H9 (cell line): ENCODE measurements around the gene CBX1. TPM values are rescaled to one million over a fixed set of nuclear protein-coding genes. Genes with fewer than 3 reads are reported as not detected.

Source experiments
- DNase-seq: peaks from one replicate; pipeline ENCODE4 v3.0.0-alpha.2; 2017
- H2AFZ ChIP-seq: one replicate; pipeline ENCODE4 v1.6.1; 2013; ENCODE audit warnings: mild to moderate bottlenecking, low read length, control low read depth, moderate library complexity
- H2AK5ac ChIP-seq: 2 replicates; pipeline ENCODE4 v1.6.1; 2013; ENCODE audit warnings: low read length, control low read depth, mixed read lengths; ENCODE audit not compliant: insufficient read length
- H2BK120ac ChIP-seq: one replicate; pipeline ENCODE4 v1.6.1; 2013; ENCODE audit warnings: low read depth, mild to moderate bottlenecking, low read length, control low read depth, inconsistent platforms; ENCODE audit not compliant: poor library complexity, severe bottlenecking
- H2BK12ac ChIP-seq: 2 replicates; pipeline ENCODE4 v1.6.1; 2013; ENCODE audit warnings: low read length, control low read depth, mixed read lengths, low read depth; ENCODE audit not compliant: insufficient read length
- H2BK15ac ChIP-seq: 2 replicates; pipeline ENCODE4 v1.6.1; 2013; ENCODE audit warnings: low read depth, low read length, control low read depth
- H2BK20ac ChIP-seq: one replicate; pipeline ENCODE4 v1.6.1; 2013; ENCODE audit warnings: low read depth, mild to moderate bottlenecking, low read length, control low read depth, inconsistent platforms; ENCODE audit not compliant: poor library complexity, severe bottlenecking
- H2BK5ac ChIP-seq: 2 replicates; pipeline ENCODE4 v1.6.1; 2013; ENCODE audit warnings: low read length, control low read depth, mixed read lengths; ENCODE audit not compliant: insufficient read length
- H3K14ac ChIP-seq: 2 replicates; pipeline ENCODE4 v1.6.1; 2013; ENCODE audit warnings: low read length, control low read depth; ENCODE audit not compliant: insufficient read depth
- H3K18ac ChIP-seq: 2 replicates; pipeline ENCODE4 v1.6.1; 2013; ENCODE audit warnings: low read depth, mild to moderate bottlenecking, mixed read lengths, low read length, control low read depth; ENCODE audit not compliant: insufficient read length
- H3K23ac ChIP-seq: 2 replicates; pipeline ENCODE4 v1.6.1; 2013; ENCODE audit warnings: low read length, control low read depth, mixed read lengths, low read depth; ENCODE audit not compliant: insufficient read length
- H3K23me2 ChIP-seq: 2 replicates; pipeline ENCODE4 v1.6.1; 2013; ENCODE audit warnings: low read depth, mild to moderate bottlenecking, mixed read lengths, low read length, control low read depth; ENCODE audit not compliant: insufficient read length, poor library complexity, severe bottlenecking
- H3K27ac ChIP-seq: 2 replicates; pipeline ENCODE4 v1.5.1; 2013; ENCODE audit warnings: low read length, control low read depth, mixed read lengths, low read depth; ENCODE audit not compliant: insufficient read length
- H3K27me3 ChIP-seq: 2 replicates; pipeline ENCODE4 v1.6.1; 2013; ENCODE audit warnings: low read length, control low read depth, inconsistent platforms; ENCODE audit not compliant: insufficient read depth
- H3K4ac ChIP-seq: 2 replicates; pipeline ENCODE4 v1.6.1; 2013; ENCODE audit warnings: low read depth, mild to moderate bottlenecking, control low read depth, inconsistent platforms, low read length, moderate library complexity
- H3K4me1 ChIP-seq: 2 replicates; pipeline ENCODE4 v1.6.1; 2013; ENCODE audit warnings: low read length, control low read depth, inconsistent platforms; ENCODE audit not compliant: insufficient read depth
- H3K4me2 ChIP-seq: 2 replicates; pipeline ENCODE4 v1.6.1; 2013; ENCODE audit warnings: low read length, control low read depth, mixed read lengths; ENCODE audit not compliant: insufficient read length, insufficient read depth
- H3K56ac ChIP-seq: 2 replicates; pipeline ENCODE4 v1.6.1; 2013; ENCODE audit warnings: low read depth, mild to moderate bottlenecking, mixed read lengths, low read length, control low read depth; ENCODE audit not compliant: insufficient read length
- H3K79me1 ChIP-seq: 2 replicates; pipeline ENCODE4 v1.6.1; 2013; ENCODE audit warnings: low read depth, mild to moderate bottlenecking, moderate library complexity, low read length, control low read depth, inconsistent platforms; ENCODE audit not compliant: insufficient read depth, poor library complexity, severe bottlenecking
- H3K79me2 ChIP-seq: 2 replicates; pipeline ENCODE4 v1.6.1; 2013; ENCODE audit warnings: low read length, control low read depth, inconsistent platforms; ENCODE audit not compliant: insufficient read depth
- H3K9ac ChIP-seq: 2 replicates; pipeline ENCODE4 v1.6.1; 2013; ENCODE audit warnings: low read length, control low read depth, mixed read lengths; ENCODE audit not compliant: insufficient read length; ENCODE audit errors: extremely low read depth
- H3K9me3 ChIP-seq: one replicate; pipeline ENCODE4 v1.6.1; 2013; ENCODE audit warnings: low read depth, low read length, inconsistent platforms; ENCODE audit not compliant: control insufficient read depth
- H3T11ph ChIP-seq: one replicate; pipeline ENCODE4 v1.6.1; 2013; ENCODE audit warnings: mild to moderate bottlenecking, low read length, control low read depth, inconsistent platforms
- H4K20me1 ChIP-seq: one replicate; pipeline ENCODE4 v1.6.1; 2013; ENCODE audit not compliant: control insufficient read depth, insufficient read length, insufficient read depth
- H4K5ac ChIP-seq: 2 replicates; pipeline ENCODE4 v1.6.1; 2013; ENCODE audit warnings: low read depth, mild to moderate bottlenecking, mixed read lengths, low read length, control low read depth; ENCODE audit not compliant: insufficient read length
- H4K8ac ChIP-seq: replicated peaks from 2 replicates; pipeline ENCODE4 v1.6.1; 2013; ENCODE audit warnings: low read length, control low read depth, mixed read lengths, low read depth; ENCODE audit not compliant: insufficient read length
- H4K91ac ChIP-seq: 2 replicates; pipeline ENCODE4 v1.6.1; 2013; ENCODE audit warnings: low read depth, mild to moderate bottlenecking, moderate library complexity, mixed read lengths, low read length, control low read depth; ENCODE audit not compliant: insufficient read length
- H3K27ac Mint-ChIP-seq, 3 experiments: 2 replicates in 2 of 3; 3 replicates in 1 of 3; pipeline ENCODE4 v1.8.0; 2020 to 2021; ENCODE audit warnings: mixed read lengths in 3 of 3, mild to moderate bottlenecking in 1 of 3, moderate library complexity in 1 of 3
- H3K27me3 Mint-ChIP-seq: 2 replicates; pipeline ENCODE4 v1.8.0; 2021; ENCODE audit warnings: low read depth, mild to moderate bottlenecking, moderate library complexity, mixed read lengths
- H3K36me3 Mint-ChIP-seq, 3 experiments: 2 replicates in 2 of 3; 3 replicates in 1 of 3; pipeline ENCODE4 v1.8.0; 2020 to 2021; ENCODE audit warnings: low read depth in 3 of 3, mixed read lengths in 3 of 3; ENCODE audit not compliant: insufficient read depth in 1 of 3
- H3K4me1 Mint-ChIP-seq, 2 experiments: 2 replicates each; pipeline ENCODE4 v1.8.0; 2020; ENCODE audit warnings: mixed read lengths in 2 of 2
- H3K4me3 Mint-ChIP-seq, 2 experiments: 2 replicates in 1 of 2; 3 replicates in 1 of 2; pipeline ENCODE4 v1.8.0; 2020 to 2021; ENCODE audit warnings: mild to moderate bottlenecking in 2 of 2, mixed read lengths in 2 of 2, moderate library complexity in 1 of 2
- H3K9me3 Mint-ChIP-seq, 2 experiments: 2 replicates in 1 of 2; 3 replicates in 1 of 2; pipeline ENCODE4 v1.8.0; 2020; ENCODE audit warnings: mild to moderate bottlenecking in 2 of 2, mixed read lengths in 2 of 2, moderate library complexity in 1 of 2
- CTCF ChIP-seq: fragments of 200-600 bp; sonication (generic); conservative IDR thresholded peaks from 3 replicates; pipeline ENCODE4 v1.8.0; 2021; ENCODE audit warnings: antibody characterized with exemption, mild to moderate bottlenecking
- WGBS: extraction: QIAGEN DNeasy Blood & Tissue Kit; methylation state at CpG from one replicate; pipeline ENCODE4 v1.1.7; 2013; ENCODE audit warnings: missing lambda C conversion rate, low lambda C conversion rate, mixed read lengths; ENCODE audit not compliant: insufficient read length; ENCODE audit errors: extremely low coverage; 5-methylcytosine and 5-hydroxymethylcytosine counted together
- total RNA-seq: library from RNA; stranded (reverse); gene quantifications from 2 replicates; pipeline ENCODE4 v1.2.1, GENCODE V29; 2021

CBX1 gene
- total RNA-seq, 1 experiment from 2014 or later, result 155 TPM

- H2AFZ ChIP-seq, result no peak overlapping the region
- H3K27ac ChIP-seq, result no peak overlapping the region
- no peaks in the 10 kb centered on the region for H3K23me2 ChIP-seq
- H4K8ac ChIP-seq, result no peak overlapping the region
- no peak overlapping the region for H4K5ac ChIP-seq
- H3K4me3 Mint-ChIP-seq, result no peak overlapping the region
- H3K4me1 ChIP-seq, result no peaks in the 10 kb centered on the region
- no peak overlapping the region for H2BK15ac ChIP-seq
- no peaks in the 10 kb centered on the region for H4K20me1 ChIP-seq
- no peak overlapping the region for H3K23ac ChIP-seq
- no peak for TF ChIP-seq CTCF
- peaks cover 23% of the 10 kb centered on the region for H3K27me3 Mint-ChIP-seq
- no peak overlapping the region for H2BK5ac ChIP-seq
- H3K56ac ChIP-seq, result no peak overlapping the region
- H3K27ac Mint-ChIP-seq, result peak overlapping the region in 1 of 3 experiments; percentile 37; a peak in 1 of 7 replicates
- peaks cover 28 to 38% of the 10 kb centered on the region in 2 experiments for H3K4me1 Mint-ChIP-seq
- H3K9ac ChIP-seq, result no peak overlapping the region
- no peak overlapping the region for H2BK20ac ChIP-seq
- H3K14ac ChIP-seq, result no peak overlapping the region; the same call in 1 of the 2 replicates
- H3K18ac ChIP-seq, result no peak overlapping the region
- no peak overlapping the region for H4K91ac ChIP-seq
- no peak overlapping the region for H3K4ac ChIP-seq
- no peak overlapping the region for H2AK5ac ChIP-seq
- no peak overlapping the region for H3T11ph ChIP-seq
- no peak overlapping the region for H2BK120ac ChIP-seq
- no peak overlapping the region for H3K4me2 ChIP-seq
- H3K79me1 ChIP-seq, result no peaks in the 10 kb centered on the region
- no peaks in the 10 kb centered on the region for H3K36me3 Mint-ChIP-seq
- peak; percentile 50 for DNase-seq
- H2BK12ac ChIP-seq, result no peak overlapping the region
- no peaks in the 10 kb centered on the region for H3K9me3 Mint-ChIP-seq
- no peaks in the 10 kb centered on the region for H3K79me2 ChIP-seq
- H3K9me3 ChIP-seq, result no peaks in the 10 kb centered on the region
- WGBS, result no CpG with 5 or more reads among the region's 16 CpGs
- no peaks in the 10 kb centered on the region for H3K27me3 ChIP-seq
These were observed 47.8 kb upstream of the CBX1 start for GRCh38 chr17:48148854-48149786.
